ENCODE data around the gene EMC6.
"Not testable (repeated sequence)": the region's sequence is repeated elsewhere in the genome, so short reads cannot be mapped to it uniquely, and the experiment has no call there.

Gene EMC6

GRCh38 chr17:3682033-3682432 lies 13.4 kb downstream of the EMC6 start:
- no peak for DNase-seq

GRCh38 chr17:3683054-3683511 lies 14.5 kb downstream of the EMC6 start:
- DNase-seq = peak in 4 of 5 donors; percentile 33 to 61 (median 44)

- DNase-seq = no peak
Measured at GRCh38 chr17:3685174-3685573, 16.6 kb downstream of the EMC6 start.

- DNase-seq = no peak
Measured at GRCh38 chr17:3688027-3688553, 19.5 kb downstream of the EMC6 start.

GRCh38 chr17:3688852-3689261 lies 20.2 kb downstream of the EMC6 start:
- DNase-seq = no peak

- DNase-seq = no peak
Measured at GRCh38 chr17:3689262-3690093, 20.9 kb downstream of the EMC6 start.

GRCh38 chr17:3690094-3690715 lies 21.6 kb downstream of the EMC6 start:
- no peak for DNase-seq

- DNase-seq = no peak
Measured at GRCh38 chr17:3691617-3692067, 23.0 kb downstream of the EMC6 start.

- DNase-seq = no peak
Measured at GRCh38 chr17:3692346-3692745, 23.7 kb downstream of the EMC6 start.

- DNase-seq = no peak
Measured at GRCh38 chr17:3693141-3693540, 24.5 kb downstream of the EMC6 start.

- DNase-seq = peak in 1 of 5 donors; percentile 72
Measured at GRCh38 chr17:3693829-3694231, 25.2 kb downstream of the EMC6 start.

- no peak for DNase-seq
Measured at GRCh38 chr17:3695129-3695722, 26.6 kb downstream of the EMC6 start.

- DNase-seq = peak in 2 of 5 donors; percentile 18 to 80
Measured at GRCh38 chr17:3695723-3696411, 27.3 kb downstream of the EMC6 start, which contains the start of gene P2RX5. P2RX5 (minus strand) TSS chr17:3696155; CDS start chr17:3696005, 150 bp downstream.

GRCh38 chr17:3697103-3697476 lies 28.5 kb downstream of the EMC6 start:
- no peak for DNase-seq

GRCh38 chr17:3698139-3698538 lies 29.5 kb downstream of the EMC6 start:
- DNase-seq = no peak

GRCh38 chr17:3699951-3700350 lies 31.3 kb downstream of the EMC6 start:
- DNase-seq = no peak

- not testable (repeated sequence) for DNase-seq
Measured at GRCh38 chr17:3702041-3702539, 33.5 kb downstream of the EMC6 start.

- DNase-seq = no peak
Measured at GRCh38 chr17:3704931-3705717, 36.5 kb downstream of the EMC6 start.

- DNase-seq = not testable (repeated sequence)
Measured at GRCh38 chr17:3705718-3705984, 37.0 kb downstream of the EMC6 start.

GRCh38 chr17:3708366-3708765 lies 39.8 kb downstream of the EMC6 start:
- no peak for DNase-seq

- DNase-seq = peak; percentile 50 to 99 (median 65)
Measured at GRCh38 chr17:3710951-3711383, 42.4 kb downstream of the EMC6 start.
